ENCODE data around the gene KCNH1. TPM values are rescaled to one million over a fixed set of nuclear protein-coding genes. Genes with fewer than 3 reads are reported as not detected.

The KCNH1 gene
- total RNA-seq, 1 experiment from 2014 or later = 0.17 TPM

GRCh38 chr1:210857146-210857663 is 276.7 kb downstream of the KCNH1 start:
- DNase-seq (ENCODE audit: low spot score) = no peak
- Mint-ChIP-seq H3K4me1 (no peaks in the 10 kb centered on the region), H3K27me3 (ENCODE audit: low read depth) (peaks cover 7% of the 10 kb centered on the region), H3K27ac (no peak overlapping the region), H3K4me3 (no peak overlapping the region), H3K36me3 (no peaks in the 10 kb centered on the region), H3K9me3 (no peaks in the 10 kb centered on the region)
- no peak for ATAC-seq
- POLR2A ChIA-PET = interaction anchor here (0.6 kb wide), 1 partner anchor 169 kb away, joined by 3 read pairs; no protein-coding TSS in a partner anchor
- TF ChIP-seq, protein P1, sequence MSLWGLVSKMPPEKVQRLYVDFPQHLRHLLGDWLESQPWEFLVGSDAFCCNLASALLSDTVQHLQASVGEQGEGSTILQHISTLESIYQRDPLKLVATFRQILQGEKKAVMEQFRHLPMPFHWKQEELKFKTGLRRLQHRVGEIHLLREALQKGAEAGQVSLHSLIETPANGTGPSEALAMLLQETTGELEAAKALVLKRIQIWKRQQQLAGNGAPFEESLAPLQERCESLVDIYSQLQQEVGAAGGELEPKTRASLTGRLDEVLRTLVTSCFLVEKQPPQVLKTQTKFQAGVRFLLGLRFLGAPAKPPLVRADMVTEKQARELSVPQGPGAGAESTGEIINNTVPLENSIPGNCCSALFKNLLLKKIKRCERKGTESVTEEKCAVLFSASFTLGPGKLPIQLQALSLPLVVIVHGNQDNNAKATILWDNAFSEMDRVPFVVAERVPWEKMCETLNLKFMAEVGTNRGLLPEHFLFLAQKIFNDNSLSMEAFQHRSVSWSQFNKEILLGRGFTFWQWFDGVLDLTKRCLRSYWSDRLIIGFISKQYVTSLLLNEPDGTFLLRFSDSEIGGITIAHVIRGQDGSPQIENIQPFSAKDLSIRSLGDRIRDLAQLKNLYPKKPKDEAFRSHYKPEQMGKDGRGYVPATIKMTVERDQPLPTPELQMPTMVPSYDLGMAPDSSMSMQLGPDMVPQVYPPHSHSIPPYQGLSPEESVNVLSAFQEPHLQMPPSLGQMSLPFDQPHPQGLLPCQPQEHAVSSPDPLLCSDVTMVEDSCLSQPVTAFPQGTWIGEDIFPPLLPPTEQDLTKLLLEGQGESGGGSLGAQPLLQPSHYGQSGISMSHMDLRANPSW (CRISPR knock-in tag; conservative IDR thresholded peaks at IDR 0.05; ENCODE audit: low read depth) = no peak
- TF ChIP-seq, protein P2, sequence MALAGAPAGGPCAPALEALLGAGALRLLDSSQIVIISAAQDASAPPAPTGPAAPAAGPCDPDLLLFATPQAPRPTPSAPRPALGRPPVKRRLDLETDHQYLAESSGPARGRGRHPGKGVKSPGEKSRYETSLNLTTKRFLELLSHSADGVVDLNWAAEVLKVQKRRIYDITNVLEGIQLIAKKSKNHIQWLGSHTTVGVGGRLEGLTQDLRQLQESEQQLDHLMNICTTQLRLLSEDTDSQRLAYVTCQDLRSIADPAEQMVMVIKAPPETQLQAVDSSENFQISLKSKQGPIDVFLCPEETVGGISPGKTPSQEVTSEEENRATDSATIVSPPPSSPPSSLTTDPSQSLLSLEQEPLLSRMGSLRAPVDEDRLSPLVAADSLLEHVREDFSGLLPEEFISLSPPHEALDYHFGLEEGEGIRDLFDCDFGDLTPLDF (CRISPR knock-in tag; IDR thresholded peaks at IDR 0.05) = no peak
- no peak for TF ChIP-seq FOXJ3 (CRISPR knock-in tag; IDR thresholded peaks at IDR 0.05; ENCODE audit: borderline replicate concordance)
- TF ChIP-seq, protein P3, sequence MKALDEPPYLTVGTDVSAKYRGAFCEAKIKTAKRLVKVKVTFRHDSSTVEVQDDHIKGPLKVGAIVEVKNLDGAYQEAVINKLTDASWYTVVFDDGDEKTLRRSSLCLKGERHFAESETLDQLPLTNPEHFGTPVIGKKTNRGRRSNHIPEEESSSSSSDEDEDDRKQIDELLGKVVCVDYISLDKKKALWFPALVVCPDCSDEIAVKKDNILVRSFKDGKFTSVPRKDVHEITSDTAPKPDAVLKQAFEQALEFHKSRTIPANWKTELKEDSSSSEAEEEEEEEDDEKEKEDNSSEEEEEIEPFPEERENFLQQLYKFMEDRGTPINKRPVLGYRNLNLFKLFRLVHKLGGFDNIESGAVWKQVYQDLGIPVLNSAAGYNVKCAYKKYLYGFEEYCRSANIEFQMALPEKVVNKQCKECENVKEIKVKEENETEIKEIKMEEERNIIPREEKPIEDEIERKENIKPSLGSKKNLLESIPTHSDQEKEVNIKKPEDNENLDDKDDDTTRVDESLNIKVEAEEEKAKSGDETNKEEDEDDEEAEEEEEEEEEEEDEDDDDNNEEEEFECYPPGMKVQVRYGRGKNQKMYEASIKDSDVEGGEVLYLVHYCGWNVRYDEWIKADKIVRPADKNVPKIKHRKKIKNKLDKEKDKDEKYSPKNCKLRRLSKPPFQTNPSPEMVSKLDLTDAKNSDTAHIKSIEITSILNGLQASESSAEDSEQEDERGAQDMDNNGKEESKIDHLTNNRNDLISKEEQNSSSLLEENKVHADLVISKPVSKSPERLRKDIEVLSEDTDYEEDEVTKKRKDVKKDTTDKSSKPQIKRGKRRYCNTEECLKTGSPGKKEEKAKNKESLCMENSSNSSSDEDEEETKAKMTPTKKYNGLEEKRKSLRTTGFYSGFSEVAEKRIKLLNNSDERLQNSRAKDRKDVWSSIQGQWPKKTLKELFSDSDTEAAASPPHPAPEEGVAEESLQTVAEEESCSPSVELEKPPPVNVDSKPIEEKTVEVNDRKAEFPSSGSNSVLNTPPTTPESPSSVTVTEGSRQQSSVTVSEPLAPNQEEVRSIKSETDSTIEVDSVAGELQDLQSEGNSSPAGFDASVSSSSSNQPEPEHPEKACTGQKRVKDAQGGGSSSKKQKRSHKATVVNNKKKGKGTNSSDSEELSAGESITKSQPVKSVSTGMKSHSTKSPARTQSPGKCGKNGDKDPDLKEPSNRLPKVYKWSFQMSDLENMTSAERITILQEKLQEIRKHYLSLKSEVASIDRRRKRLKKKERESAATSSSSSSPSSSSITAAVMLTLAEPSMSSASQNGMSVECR (CRISPR knock-in tag; IDR thresholded peaks at IDR 0.05; ENCODE audit: borderline replicate concordance) = no peak
- no peak for TF ChIP-seq RORB (CRISPR knock-in tag; IDR thresholded peaks at IDR 0.05)
- TF ChIP-seq ATF6 (CRISPR knock-in tag; IDR thresholded peaks at IDR 0.05) = no peak
- TF ChIP-seq IRF2 (CRISPR knock-in tag; IDR thresholded peaks at IDR 0.05; ENCODE audit: borderline replicate concordance, low read depth) = no peak
- no peak for TF ChIP-seq TEAD4 (CRISPR knock-in tag; IDR thresholded peaks at IDR 0.05)
- TF ChIP-seq NFYB (CRISPR knock-in tag; conservative IDR thresholded peaks at IDR 0.05; ENCODE audit: low read depth) = no peak
- TF ChIP-seq ZNF138 (CRISPR knock-in tag; conservative IDR thresholded peaks at IDR 0.05) = no peak
- TF ChIP-seq NR2C2 (CRISPR knock-in tag; IDR thresholded peaks at IDR 0.05) = no peak
- no peak for TF ChIP-seq NFATC4 (CRISPR knock-in tag; IDR thresholded peaks at IDR 0.05)
- TF ChIP-seq ZNF317 (CRISPR knock-in tag; IDR thresholded peaks at IDR 0.05; ENCODE audit: borderline replicate concordance, low read depth) = no peak
- TF ChIP-seq ESRRA (CRISPR knock-in tag; IDR thresholded peaks at IDR 0.05; ENCODE audit: borderline replicate concordance) = no peak
- TF ChIP-seq MXD4 (CRISPR knock-in tag; IDR thresholded peaks at IDR 0.05; ENCODE audit: borderline replicate concordance) = no peak
- no peak for TF ChIP-seq PREB (CRISPR knock-in tag; IDR thresholded peaks at IDR 0.05; ENCODE audit: borderline replicate concordance)
- CTCF ChIA-PET = no interaction called here
